GM23248 (cell line): ENCODE results near the gene PPP1R9A.

Source experiments
- EZH2 ChIP-seq: fragments of 200-600 bp; sonication (generic); IDR thresholded peaks from 2 replicates; pipeline ENCODE4 v1.6.1; 2018; ENCODE audit warnings: antibody characterized with exemption, mild to moderate bottlenecking; ENCODE audit not compliant: insufficient read depth, poor library complexity, severe bottlenecking
- EZH2phosphoT487 ChIP-seq: fragments of 200-600 bp; sonication (generic); IDR thresholded peaks from 2 replicates; pipeline ENCODE4 v1.6.1; 2018; ENCODE audit warnings: antibody characterized with exemption, moderate library complexity, mild to moderate bottlenecking, low read depth; ENCODE audit not compliant: insufficient read depth

DNA sequence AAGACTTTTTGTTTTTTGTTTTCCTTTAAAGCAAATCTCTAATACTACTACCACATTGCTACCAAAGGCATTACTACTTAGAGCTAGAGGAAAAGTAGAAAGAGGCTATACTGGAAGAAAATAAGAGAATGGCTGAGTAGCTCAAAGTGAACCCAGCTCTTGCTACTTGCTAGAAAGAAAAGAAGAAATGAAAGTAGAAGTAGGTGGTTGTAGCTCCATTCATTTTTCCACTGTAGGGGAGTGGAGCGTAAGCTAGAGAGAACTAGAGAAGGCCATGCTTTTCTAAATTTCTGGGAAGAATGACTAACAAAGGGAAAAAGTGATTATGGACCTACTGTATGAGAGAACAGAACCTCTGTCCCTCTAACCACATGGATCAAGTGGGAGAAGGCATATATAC lies 232.5 kb downstream of the PPP1R9A start:
- no peak for TF ChIP-seq EZH2phosphoT487
- no peak for TF ChIP-seq EZH2
